ENCODE results near the gene RFX8. TPM values are rescaled to one million over a fixed set of nuclear protein-coding genes. Genes with fewer than 3 reads are reported as not detected.

The RFX8 gene
- total RNA-seq, 4 donors from 2014 or later = 0.52 to 0.84 TPM; not detected in 2

- 84 to 88% methylated on average over 7 of the region's 7 CpGs for WGBS, 2 donors
- intact Hi-C loops (cut with DNase I; ENCODE audit: low total_unique reads) = no loop called here
- no peak for TF ChIP-seq CTCF (IDR thresholded peaks at IDR 0.05)
- no peak for TF ChIP-seq POLR2A (IDR thresholded peaks at IDR 0.05)
- DNase-seq (ENCODE audit: low spot score in 2 of 2) = peak in 1 of 2 donors; percentile 54
- H3K4me3 ChIP-seq (ENCODE audit: low read depth, poor library complexity, severe bottlenecking) = no peak overlapping the region
Measured at GRCh38 chr2:101351207-101351606, 123.7 kb downstream of the RFX8 start.

- no peak for DNase-seq (ENCODE audit: low spot score in 2 of 2)
- WGBS, 2 donors = 69 to 74% methylated on average over 7 of the region's 7 CpGs
- intact Hi-C loops (cut with DNase I; ENCODE audit: low total_unique reads) = loop anchor here (10.0 kb wide), 1 partner anchor 1105 kb away; no protein-coding TSS in a partner anchor
- TF ChIP-seq CTCF (IDR thresholded peaks at IDR 0.05) = no peak
- no peak for TF ChIP-seq POLR2A (IDR thresholded peaks at IDR 0.05)
- H3K4me3 ChIP-seq (ENCODE audit: low read depth, poor library complexity, severe bottlenecking) = no peak overlapping the region
Measured at GRCh38 chr2:101349893-101350662, 124.8 kb downstream of the RFX8 start.

- intact Hi-C loops (cut with DNase I; ENCODE audit: low total_unique reads) = loop anchor here (10.0 kb wide), 1 partner anchor 1106 kb away; no protein-coding TSS in a partner anchor
- DNase-seq (ENCODE audit: low spot score in 2 of 2) = no peak
- 80 to 86% methylated on average over 1 of the region's 1 CpG for WGBS, 2 donors
- TF ChIP-seq CTCF (IDR thresholded peaks at IDR 0.05) (no peak), POLR2A (IDR thresholded peaks at IDR 0.05) (no peak)
- no peak overlapping the region for H3K4me3 ChIP-seq (ENCODE audit: low read depth, poor library complexity, severe bottlenecking)
Measured at GRCh38 chr2:101348883-101349282, 126.0 kb downstream of the RFX8 start.

Other genes starting within 250 kb of the RFX8 start
- gene CNOT11, start 222.2 kb downstream of the RFX8 start, total RNA-seq = 10 to 100 TPM; 26.1 to 32.1 (median 28.7) TPM
- 100 to 1,000 TPM in 1 of 4 donors, 10 to 100 TPM in 3; 59.8 to 120 (median 77.7) TPM for gene RNF149, start 166.4 kb downstream of the RFX8 start, total RNA-seq
- gene CREG2, start 87.6 kb downstream of the RFX8 start, total RNA-seq = not detected
- gene MAP4K4, start 222.6 kb upstream of the RFX8 start, total RNA-seq = 10 to 100 TPM; 25.7 to 42.3 (median 29.8) TPM

Measured in lower leg skin (tissue), 4 donors.